Measurements from ENCODE around the gene RELB.

DNA sequence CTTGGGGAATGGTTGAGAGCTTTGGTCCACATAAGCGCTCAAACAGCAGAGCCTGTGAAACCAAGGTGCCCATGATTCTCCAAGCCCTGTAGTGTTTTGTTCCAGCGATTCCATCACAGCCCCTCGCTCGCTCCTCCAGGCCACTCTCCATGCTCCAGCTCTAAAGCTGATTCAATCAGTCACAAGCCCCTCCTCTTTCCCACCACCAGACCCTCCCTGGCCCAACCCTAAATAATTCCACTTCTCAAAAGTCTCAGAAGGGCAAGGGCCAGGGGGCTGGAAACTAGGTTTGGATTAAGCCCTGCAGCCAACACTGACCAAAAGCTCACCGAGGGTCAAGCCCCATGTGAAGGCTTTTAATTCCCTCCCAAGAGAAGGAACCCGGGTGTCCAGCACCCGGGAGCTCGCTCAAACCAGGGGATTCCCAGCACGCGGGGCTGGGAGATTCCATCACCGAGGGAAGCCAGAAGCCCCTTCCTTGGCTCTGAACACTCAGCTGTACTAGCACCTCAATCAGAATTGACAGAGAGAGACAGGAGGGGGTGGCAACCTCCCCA, 73.6 kb downstream of the RELB start:
- TF ChIP-seq CTCF (IDR thresholded peaks at IDR 0.05; ENCODE audit: extremely low read depth in 1 of 2, insufficient read depth in 1 of 2, low read depth in 1 of 2, low read length in 2 of 2) (no peak), EZH2 (IDR thresholded peaks at IDR 0.05; ENCODE audit: borderline replicate concordance, low read depth, low read length, severe bottlenecking) (no peak), MYC (IDR thresholded peaks at IDR 0.05; ENCODE audit: low read depth, low read length) (no peak), POLR2A (IDR thresholded peaks at IDR 0.05; ENCODE audit: low read depth, low read length) (no peak)
